HCT116 (cell line): ENCODE data around the gene CELA3B. TPM values are rescaled to one million over a fixed set of nuclear protein-coding genes. Genes with fewer than 3 reads are reported as not detected.

Experiments
- ATAC-seq: fragments of 200-7000 bp; cut with Tn5 transposase; 2 replicates; pipeline ENCODE4 v1.9.1; 2020; ENCODE audit warnings: mild to moderate bottlenecking, moderate library complexity
- BruUV-seq: library from RNA; stranded (reverse); fragments of 400-500 nt; replicated peaks from 2 replicates; lab custom pipeline; 2021; lab: Mats Ljungman, UMichigan
- CTCF ChIA-PET: fragments of 300-600 bp; sonication (Branson Sonifier 250); formaldehyde crosslinking; loops from one replicate; lab custom pipeline; 2021; ENCODE audit warnings: antibody characterized with exemption; lab: Charles Lee
- POLR2A ChIA-PET: fragments of 300-600, 350-600 bp; sonication (Branson Sonifier 250); formaldehyde crosslinking; loops from one replicate; lab custom pipeline; 2021; ENCODE audit warnings: antibody characterized with exemption; lab: Charles Lee
- RAD21 ChIA-PET, 2 experiments: fragments of 300-600 bp; sonication (Branson Sonifier 250); formaldehyde crosslinking; loops; one replicate each; lab custom pipeline; 2023; ENCODE audit warnings: low total read pairs in 2 of 2; ENCODE audit not compliant: uncharacterized antibody in 2 of 2, unreplicated experiment in 2 of 2, low non-redundant PET in 1 of 2; lab: Charles Lee
- DNase-seq: peaks from one replicate; pipeline ENCODE4 v3.0.0-alpha.2; 2010; ENCODE audit warnings: low read depth, low spot score
- H2AFZ ChIP-seq: fragments of 200-600 bp; shearing (Covaris generic), sonication (generic); 2 replicates; pipeline ENCODE4 v1.6.1; 2017; ENCODE audit warnings: low read depth, mixed run types, mixed read lengths, antibody characterized with exemption, low read length; ENCODE audit not compliant: poor library complexity, severe bottlenecking
- H3K27ac ChIP-seq: 2 replicates; pipeline ENCODE4 v1.5.1; 2012; ENCODE audit warnings: low read depth, low read length
- H3K27me3 ChIP-seq: fragments of 200-600 bp; sonication (generic); 2 replicates; pipeline ENCODE4 v1.6.1; 2016; ENCODE audit warnings: mixed run types, low read length, mixed read lengths; ENCODE audit not compliant: insufficient read depth
- H3K36me3 ChIP-seq, 2 experiments: fragments of 200-500 bp in 1 of 2; fragments of 200-600 bp in 1 of 2; sonication (Bioruptor generic) in 1 of 2; sonication (generic) in 1 of 2; 2 replicates each; pipeline versions ENCODE4 v1.5.1 to v1.6.1; 2014 to 2016; ENCODE audit warnings: low read length in 2 of 2, inconsistent platforms in 1 of 2, mixed read lengths in 1 of 2, mixed run types in 1 of 2; ENCODE audit not compliant: insufficient read depth in 2 of 2, control insufficient read depth in 1 of 2
- H3K4me1 ChIP-seq, 2 experiments: fragments of 200-600 bp in 1 of 2; sonication (generic) in 1 of 2; 2 replicates each; pipeline versions ENCODE4 v1.5.1 to v1.6.1; 2012 to 2017; ENCODE audit warnings: low read length in 2 of 2, inconsistent platforms in 1 of 2, mild to moderate bottlenecking in 1 of 2, mixed read lengths in 1 of 2, mixed run types in 1 of 2, moderate library complexity in 1 of 2; ENCODE audit not compliant: insufficient read depth in 2 of 2, control insufficient read depth in 1 of 2
- H3K4me2 ChIP-seq: fragments of 200-600 bp; sonication (generic); 2 replicates; pipeline ENCODE4 v1.6.1; 2017; ENCODE audit warnings: mixed run types, low read length, mixed read lengths
- H3K4me3 ChIP-seq, 2 experiments: fragments of 200-600 bp in 1 of 2; sonication (generic) in 1 of 2; replicated peaks in 1 of 2; 2 replicates each; pipeline ENCODE4 v1.5.1; 2011 to 2016; ENCODE audit warnings: low read length in 2 of 2, control low read depth in 1 of 2, low read depth in 1 of 2, mild to moderate bottlenecking in 1 of 2, mixed read lengths in 1 of 2, mixed run types in 1 of 2
- H3K79me2 ChIP-seq: fragments of 200-600 bp; sonication (generic); 2 replicates; pipeline ENCODE4 v1.6.1; 2017; ENCODE audit warnings: mild to moderate bottlenecking, mixed run types, low read length, moderate library complexity, mixed read lengths; ENCODE audit not compliant: insufficient read depth
- H3K9ac ChIP-seq: fragments of 200-600 bp; sonication (generic); 2 replicates; pipeline ENCODE4 v1.6.1; 2016; ENCODE audit warnings: low read length, mixed read lengths
- H3K9me2 ChIP-seq: fragments of 200-600 bp; sonication (generic), shearing (Covaris generic); 2 replicates; pipeline ENCODE4 v1.6.1; 2017; ENCODE audit warnings: mixed run types, mild to moderate bottlenecking, moderate library complexity; ENCODE audit not compliant: insufficient read depth
- H3K9me3 ChIP-seq, 2 experiments: fragments of 200-500 bp in 1 of 2; fragments of 200-600 bp in 1 of 2; sonication (Bioruptor generic) in 1 of 2; sonication (generic) in 1 of 2; 2 replicates each; pipeline ENCODE4 v1.6.1; 2014 to 2017; ENCODE audit warnings: low read length in 2 of 2, mixed read lengths in 2 of 2, inconsistent platforms in 1 of 2, low read depth in 1 of 2, mild to moderate bottlenecking in 1 of 2, mixed run types in 1 of 2, moderate library complexity in 1 of 2; ENCODE audit not compliant: control insufficient read depth in 1 of 2, insufficient read depth in 1 of 2
- H4K20me1 ChIP-seq: fragments of 200-600 bp; sonication (generic), shearing (Covaris generic); 2 replicates; pipeline ENCODE4 v1.6.1; 2017; ENCODE audit warnings: mixed run types, mild to moderate bottlenecking, moderate library complexity; ENCODE audit not compliant: insufficient read depth
- FOSL1 ChIP-seq: IDR thresholded peaks from 2 replicates; pipeline ENCODE4 v1.6.1; 2012; ENCODE audit warnings: low read depth
- POLR2A ChIP-seq: IDR thresholded peaks from 2 replicates; pipeline ENCODE4 v1.7.0; 2011; ENCODE audit warnings: borderline replicate concordance; ENCODE audit not compliant: insufficient read depth, insufficient read length; ENCODE audit errors: extremely low read depth
- POLR2AphosphoS5 ChIP-seq: IDR thresholded peaks from 2 replicates; pipeline ENCODE4 v1.6.1; 2011; ENCODE audit warnings: mild to moderate bottlenecking, low read depth, low read length, moderate library complexity
- SRF ChIP-seq: IDR thresholded peaks from 2 replicates; pipeline ENCODE4 v1.6.1; 2012; ENCODE audit warnings: low read depth
- intact Hi-C: fragments of 100-400 bp; cut with micrococcal nuclease; formaldehyde crosslinking; loops from 2 replicates; pipeline ENCODE4 v1.10.0; 2022
- total RNA-seq: library from RNA; stranded (reverse); gene quantifications from one replicate; pipeline ENCODE4 v1.2.1, GENCODE V29; 2021; ENCODE audit not compliant: unreplicated experiment
- TF ChIP-seq, protein P1 (sequence below): IDR thresholded peaks from 2 replicates; pipeline ENCODE4 v1.6.1; 2012

Gene CELA3B
- total RNA-seq, 1 experiment from 2014 or later = 5.3 TPM

DNA sequence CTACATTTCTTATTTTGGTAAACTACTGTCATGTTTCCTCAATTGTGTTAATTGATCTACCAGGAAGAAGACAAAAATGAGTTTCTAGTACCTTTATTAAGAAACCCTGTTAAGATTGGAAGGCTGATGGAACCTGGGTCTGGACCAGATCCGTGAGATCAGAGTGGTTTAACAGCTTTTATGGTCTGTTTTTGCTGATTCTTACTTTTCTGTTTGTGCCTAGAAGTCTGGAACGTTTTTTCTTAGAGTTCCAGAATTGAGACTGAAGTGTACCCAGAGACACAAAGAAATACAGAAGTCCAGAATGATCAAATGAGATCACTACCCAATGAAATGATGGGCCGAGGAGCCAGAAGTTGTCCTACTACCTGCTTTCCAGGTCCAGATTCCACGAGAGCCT lies 53.2 kb downstream of the CELA3B start:
- Histone ChIP-seq H3K9me3 (no peaks in the 10 kb centered on the region), H3K27ac (no peak overlapping the region), H2AFZ (no peak overlapping the region), H3K27me3 (no peaks in the 10 kb centered on the region), H3K4me3 (no peak overlapping the region), H3K36me3 (no peaks in the 10 kb centered on the region), H3K4me1 (peaks cover 2 to 10% of the 10 kb centered on the region in 2 experiments; a peak in 3 of 4 replicates), H4K20me1 (no peaks in the 10 kb centered on the region), H3K79me2 (peaks cover 8% of the 10 kb centered on the region; the same call in 1 of the 2 replicates), H3K9me2 (no peaks in the 10 kb centered on the region), H3K4me2 (no peak overlapping the region), H3K9ac (no peak overlapping the region)
- ChIA-PET POLR2A (no interaction called here), RAD21 (no interaction called here), CTCF (interaction anchor here (1.3 kb wide), 1 partner anchor 10 kb away, joined by 3 read pairs; no protein-coding TSS in a partner anchor)
- DNase-seq (no peak), ATAC-seq (no peak)
- BruUV-seq = no TSS peak
- intact Hi-C loops = no loop called here
- TF ChIP-seq FOSL1 (no peak), SRF (no peak)
- TF ChIP-seq, protein P1, sequence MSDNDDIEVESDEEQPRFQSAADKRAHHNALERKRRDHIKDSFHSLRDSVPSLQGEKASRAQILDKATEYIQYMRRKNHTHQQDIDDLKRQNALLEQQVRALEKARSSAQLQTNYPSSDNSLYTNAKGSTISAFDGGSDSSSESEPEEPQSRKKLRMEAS = no peak

DNA sequence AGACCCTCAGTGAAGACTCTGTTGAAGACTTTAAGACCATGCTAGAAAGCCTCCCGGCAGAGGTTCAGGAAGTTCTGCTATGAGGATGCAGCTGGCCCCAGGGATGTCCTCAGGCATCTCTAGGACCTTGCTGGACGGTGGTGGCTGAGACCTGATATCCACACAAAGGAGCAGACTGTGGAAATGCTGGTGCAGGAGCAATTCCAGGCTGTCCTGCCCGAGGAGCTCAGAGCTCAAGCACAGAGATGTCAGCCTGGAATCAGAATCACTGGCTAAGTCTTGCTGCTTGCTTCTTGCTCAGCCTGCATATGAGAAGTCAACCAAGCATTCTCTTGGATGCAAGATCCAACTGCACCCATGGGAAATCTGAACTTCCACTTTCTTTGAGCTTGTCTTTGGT lies 53.7 kb downstream of the CELA3B start:
- Histone ChIP-seq H3K9ac (no peak overlapping the region), H3K36me3 (no peaks in the 10 kb centered on the region), H2AFZ (no peak overlapping the region), H3K4me3 (no peak overlapping the region), H4K20me1 (no peaks in the 10 kb centered on the region), H3K9me3 (no peaks in the 10 kb centered on the region), H3K27me3 (no peaks in the 10 kb centered on the region), H3K9me2 (no peaks in the 10 kb centered on the region), H3K4me2 (no peak overlapping the region), H3K4me1 (peaks cover 2 to 8% of the 10 kb centered on the region in 2 experiments; a peak in 3 of 4 replicates), H3K79me2 (peaks cover 8% of the 10 kb centered on the region; the same call in 1 of the 2 replicates), H3K27ac (no peak overlapping the region)
- ChIA-PET CTCF (no interaction called here), RAD21 (interaction anchor here in 1 of 2 experiments (0.7 kb wide), 1 partner anchor 459 kb away, joined by 3 read pairs; no protein-coding TSS in a partner anchor), POLR2A (no interaction called here)
- DNase-seq (no peak), ATAC-seq (no peak)
- no peak for TF ChIP-seq POLR2AphosphoS5
- no peak for TF ChIP-seq POLR2A
- BruUV-seq = no TSS peak
- intact Hi-C loops = no loop called here
